GM18873 (cell line): ENCODE measurements around the gene TMEM214.
"Not testable (repeated sequence)": the region's sequence is repeated elsewhere in the genome, so short reads cannot be mapped to it uniquely, and the experiment has no call there.

Experiments
- ATAC-seq: cut with Tn5 transposase; IDR thresholded peaks from one replicate; pipeline ENCODE4 v1.9.1; 2021; ENCODE audit warnings: mild to moderate bottlenecking, moderate library complexity, moderate number of reproducible peaks; ENCODE audit not compliant: unreplicated experiment, low FRiP score

The TMEM214 gene

GRCh38 chr2:27065128-27065527, 32.4 kb downstream of the TMEM214 start:
- no peak for ATAC-seq

DNA sequence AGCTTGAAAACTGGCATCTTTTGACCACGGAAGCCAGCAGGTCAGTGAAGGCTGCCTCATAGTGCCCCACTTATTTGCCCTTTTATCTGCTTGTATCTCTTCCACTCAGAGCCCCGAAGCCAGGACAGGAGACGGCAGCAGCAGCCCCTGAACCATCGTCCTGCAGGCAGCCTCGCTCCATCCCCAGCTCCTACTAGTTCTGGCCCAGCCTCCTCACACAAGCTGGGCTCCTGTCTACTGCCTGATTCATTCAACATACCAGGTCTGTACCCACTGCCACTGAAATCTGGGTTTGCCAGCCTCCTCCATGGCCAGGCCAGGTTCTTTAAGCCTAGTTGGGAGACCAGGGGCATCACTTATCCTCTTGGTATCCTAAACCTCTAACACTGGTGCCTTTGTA, 34.6 kb downstream of the TMEM214 start:
- no peak for ATAC-seq

- ATAC-seq, result no peak
Measured at GRCh38 chr2:27069436-27069835, 36.7 kb downstream of the TMEM214 start.

DNA sequence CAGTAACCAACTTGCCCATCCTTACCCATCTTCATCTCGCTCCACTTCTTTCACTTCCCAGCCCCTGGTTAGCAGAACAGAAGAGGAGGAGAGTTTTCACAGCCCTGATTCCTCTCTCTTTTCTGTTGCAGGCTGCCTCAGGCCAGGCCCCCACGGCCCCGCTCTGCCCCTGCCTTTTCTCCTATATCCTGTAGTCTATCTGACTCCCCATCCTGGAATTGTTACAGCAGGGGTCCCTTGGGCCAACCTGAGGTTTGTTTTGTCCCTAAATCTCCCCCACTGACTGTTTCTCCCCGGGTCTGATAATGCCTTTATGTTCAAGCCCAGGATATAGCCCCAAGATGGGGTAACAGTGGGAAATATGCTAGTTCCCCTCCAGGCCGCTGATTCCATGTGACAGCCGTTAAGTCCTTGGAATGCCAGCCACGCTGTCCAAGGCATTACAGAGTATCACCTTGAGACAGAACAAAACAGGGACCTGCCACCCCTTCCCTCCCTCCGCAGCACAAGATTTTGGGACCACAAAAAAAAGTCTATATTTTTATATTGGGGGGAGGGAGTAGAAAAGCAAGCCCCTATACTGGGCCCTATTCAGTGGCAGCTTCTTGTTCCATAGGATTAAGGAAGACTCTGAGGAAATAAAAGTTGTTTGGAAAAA, 37.3 kb downstream of the TMEM214 start:
- no peak for ATAC-seq

DNA sequence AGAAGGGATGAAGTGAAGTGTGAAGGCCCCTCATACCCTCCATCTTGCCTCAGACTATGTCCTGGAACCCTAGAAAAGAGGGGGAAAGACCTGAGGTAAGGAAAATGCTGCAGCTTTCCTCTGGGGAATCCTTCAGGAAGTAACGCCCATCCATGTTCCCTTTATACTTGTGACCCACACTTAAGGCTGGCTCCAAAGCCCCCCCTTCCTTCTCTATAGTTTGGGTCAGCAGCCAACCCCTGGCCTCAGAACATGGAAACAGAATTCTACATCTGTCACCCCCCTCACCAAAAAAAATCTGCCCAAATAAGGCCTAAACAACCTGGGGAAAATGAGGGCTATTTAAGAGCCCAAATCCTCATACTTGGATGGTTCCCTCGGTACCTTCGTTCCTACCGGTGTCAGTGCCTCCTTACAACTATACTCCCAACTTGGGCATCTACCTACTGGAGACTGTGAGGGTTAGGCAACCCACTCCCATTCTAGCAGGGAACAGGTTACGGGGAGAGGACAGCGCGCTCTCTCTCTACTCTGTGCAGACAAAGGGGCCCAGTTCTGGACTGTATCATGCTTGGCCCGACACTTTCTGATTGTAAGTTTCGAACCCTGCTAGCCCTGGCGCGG, 38.0 kb downstream of the TMEM214 start:
- ATAC-seq, result no peak

DNA sequence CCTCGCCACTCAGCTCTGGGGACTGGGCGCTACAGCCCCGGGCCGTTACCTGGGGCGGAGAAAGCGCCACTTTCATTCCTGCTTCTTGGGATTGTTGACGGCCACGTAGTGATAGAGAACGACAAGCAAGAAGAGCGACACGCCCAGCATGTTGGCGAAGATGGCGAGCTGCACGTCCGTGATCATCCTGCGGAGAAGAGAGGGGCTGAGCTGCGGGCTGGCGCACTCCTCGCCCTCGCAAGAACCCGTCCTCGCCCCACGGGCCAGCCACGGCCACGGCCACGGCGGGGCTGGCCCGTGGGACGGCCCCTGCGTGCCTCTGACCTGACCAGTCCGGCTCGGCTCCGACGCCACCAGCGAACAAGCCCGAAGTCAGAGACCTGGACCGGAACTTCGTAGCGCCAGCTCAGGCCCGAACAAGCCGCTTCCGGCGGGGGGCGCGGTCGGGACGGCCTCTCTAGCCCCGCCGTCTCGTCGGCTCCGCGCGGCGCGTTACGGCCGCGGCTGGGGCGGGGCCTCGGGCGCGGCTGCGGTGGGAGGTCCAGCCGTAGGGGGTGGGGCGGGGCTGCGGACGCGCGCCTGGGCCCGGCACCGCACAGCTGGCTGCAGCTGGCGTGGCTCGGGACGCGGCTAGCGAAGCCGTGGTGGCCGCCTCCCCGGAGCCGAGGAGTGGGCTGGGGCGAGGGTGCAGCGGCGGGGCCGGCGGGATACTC, 38.7 kb downstream of the TMEM214 start, which contains the start of gene OST4:
Gene OST4 (minus strand): TSS at position 378 of the 713 bp plus-strand sequence.
- peak; percentile 73 for ATAC-seq

DNA sequence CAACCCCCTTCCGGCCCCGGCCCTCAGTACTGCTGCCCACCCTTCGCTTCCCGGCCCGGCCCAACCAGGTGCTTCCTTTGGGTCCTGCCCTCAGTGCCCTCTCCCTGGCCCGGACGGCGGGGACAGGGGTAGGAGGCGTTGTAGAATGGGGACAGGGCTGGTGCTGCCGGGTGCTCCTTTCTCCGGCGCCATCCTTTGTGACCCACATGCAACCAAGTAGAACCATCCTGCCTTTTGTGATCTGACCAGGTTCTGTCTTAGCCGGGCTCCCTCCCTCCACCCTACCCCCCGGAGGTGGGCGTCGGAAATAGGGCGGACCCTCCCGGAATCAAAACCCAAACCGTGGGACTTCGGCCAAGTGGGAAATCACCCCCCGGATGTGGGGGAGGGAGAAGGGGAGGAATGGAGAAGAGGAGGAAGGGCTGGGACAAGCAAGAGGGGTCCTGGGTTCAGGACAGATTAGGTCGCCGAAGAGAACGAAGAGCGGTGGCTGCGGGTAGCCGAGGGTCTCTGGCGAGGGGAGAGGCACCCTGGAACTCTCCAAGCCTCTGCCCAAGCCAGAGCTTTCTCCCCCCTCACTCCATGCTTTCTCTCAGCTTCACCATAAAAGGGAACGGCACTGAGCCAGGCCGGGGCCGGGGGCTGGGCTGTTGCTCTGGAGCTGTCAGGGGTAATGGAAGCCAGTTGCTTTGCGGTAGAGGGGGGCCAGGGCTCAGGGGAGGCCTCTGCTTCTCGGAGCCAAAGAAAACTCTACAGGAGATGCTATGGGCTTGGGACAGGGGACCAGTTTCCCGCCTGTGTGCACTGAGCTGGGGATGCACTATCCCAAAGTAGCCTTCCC, 39.4 kb downstream of the TMEM214 start:
- peak; percentile 21 for ATAC-seq

DNA sequence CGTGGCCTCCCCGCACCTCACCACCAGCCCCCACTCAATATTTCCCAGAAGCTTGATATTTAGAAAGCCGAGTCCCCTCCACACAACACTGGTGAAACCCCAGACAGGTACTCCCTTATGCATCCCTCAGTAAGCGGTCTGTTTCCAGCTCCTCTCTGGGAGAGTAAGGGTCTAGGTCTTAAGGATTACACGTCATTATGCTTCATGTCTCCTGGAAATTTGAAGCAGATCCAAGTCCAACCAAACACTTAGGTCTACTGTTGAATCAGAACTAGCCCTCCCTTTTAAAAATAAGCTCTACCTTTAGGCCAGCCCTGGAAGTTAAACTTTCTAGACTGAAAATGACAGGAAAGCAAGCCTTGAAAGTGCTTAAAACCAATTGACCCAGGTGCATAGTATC, 40.2 kb downstream of the TMEM214 start:
- ATAC-seq, result no peak

DNA sequence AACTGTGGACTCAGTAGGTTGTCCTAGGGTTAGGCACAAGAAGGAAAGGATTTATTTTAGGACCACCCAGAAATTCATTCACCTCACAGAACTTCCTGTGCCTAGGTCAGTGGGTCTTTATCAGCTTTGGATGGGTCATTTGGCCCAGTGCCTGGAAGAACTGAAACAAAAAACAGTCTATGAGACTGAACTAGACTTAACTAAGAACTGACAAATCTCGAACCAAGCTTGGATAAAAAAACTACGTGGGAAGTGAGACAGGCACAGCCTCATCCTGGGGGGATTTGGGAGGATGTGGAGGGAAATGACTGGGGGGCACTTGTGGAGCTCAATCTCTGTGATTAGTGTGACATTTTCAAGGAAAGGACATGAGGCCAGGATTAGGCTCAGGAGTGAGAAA, 41.0 kb downstream of the TMEM214 start:
- ATAC-seq, result no peak

DNA sequence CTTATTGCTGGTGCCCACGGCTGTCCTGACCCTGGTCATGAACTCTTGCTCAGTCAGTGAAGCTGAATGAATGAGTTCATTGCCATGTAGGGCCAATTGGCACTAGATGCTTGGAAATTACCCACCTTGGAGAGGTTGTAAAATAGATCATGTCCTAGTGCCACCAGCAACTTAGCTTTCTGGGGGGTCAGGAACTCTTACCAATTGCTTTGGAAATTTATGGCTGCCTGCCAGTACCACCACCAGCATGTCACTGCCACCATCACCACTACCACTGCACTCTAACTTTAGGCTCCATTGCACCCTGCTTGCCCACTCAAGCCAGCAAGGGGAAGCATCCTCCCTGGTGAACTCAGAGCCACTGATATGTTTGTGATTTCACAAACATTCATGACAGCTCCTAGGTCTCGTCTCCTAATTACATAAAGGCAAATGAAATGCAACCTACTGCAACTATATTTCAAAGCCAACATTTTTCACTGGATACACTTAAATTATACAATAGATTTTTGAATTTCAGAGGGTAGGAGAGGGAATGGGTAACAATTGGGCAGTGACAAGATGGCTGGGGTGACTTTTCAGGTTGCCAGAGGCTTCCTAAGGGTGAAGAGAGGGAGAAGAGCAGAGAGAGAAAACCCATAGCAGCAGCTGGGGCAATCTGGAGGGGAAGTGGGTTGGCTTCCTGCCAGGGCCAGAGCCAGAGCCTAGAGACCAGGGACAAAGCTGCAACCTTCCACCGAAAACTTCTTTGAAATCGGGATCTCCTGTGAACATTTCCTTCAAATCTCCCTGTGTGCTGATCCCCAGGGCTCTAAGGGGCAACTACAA, 42.2 kb downstream of the TMEM214 start:
- ATAC-seq, result no peak

- not testable (repeated sequence) for ATAC-seq
Measured at GRCh38 chr2:27075566-27075871, 42.8 kb downstream of the TMEM214 start.

DNA sequence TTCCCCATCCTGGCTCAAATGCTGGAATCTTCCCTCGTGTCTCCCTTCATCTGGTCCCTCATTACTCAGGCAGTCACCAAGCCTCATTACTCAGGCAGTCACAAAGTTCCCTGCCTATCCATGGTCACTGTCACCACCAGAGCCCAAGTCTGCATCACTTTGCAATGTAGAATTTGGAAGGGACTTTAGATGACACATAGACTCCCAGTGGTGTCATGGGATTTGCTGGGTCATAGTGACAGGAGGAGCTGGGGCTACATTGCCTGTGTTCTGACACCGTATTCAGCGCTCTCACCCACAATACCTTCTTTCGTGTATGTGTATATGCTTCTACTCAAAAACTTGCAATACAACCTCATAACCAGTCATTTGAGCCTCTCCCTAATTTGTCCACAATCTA, 43.6 kb downstream of the TMEM214 start:
- no peak for ATAC-seq

DNA sequence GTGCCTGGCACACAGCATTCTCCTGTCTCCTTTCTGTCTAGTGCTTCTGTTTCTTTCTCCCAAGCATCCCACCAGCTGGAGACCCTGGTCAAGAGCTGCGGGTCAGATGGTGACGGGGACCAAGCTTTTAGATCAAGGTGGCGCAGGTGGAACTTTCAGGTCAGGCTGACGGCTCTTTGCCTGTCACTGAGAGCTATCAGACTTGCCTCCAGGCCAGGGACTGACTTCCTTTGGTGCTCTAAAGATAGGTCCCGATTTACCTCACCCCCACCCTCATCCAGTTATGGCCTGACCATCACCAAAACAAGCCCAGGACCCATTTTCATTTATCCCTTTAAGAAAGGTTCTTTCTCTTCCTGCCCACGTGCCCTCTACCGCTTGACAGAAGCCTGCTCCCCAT, 44.5 kb downstream of the TMEM214 start:
- no peak for ATAC-seq

DNA sequence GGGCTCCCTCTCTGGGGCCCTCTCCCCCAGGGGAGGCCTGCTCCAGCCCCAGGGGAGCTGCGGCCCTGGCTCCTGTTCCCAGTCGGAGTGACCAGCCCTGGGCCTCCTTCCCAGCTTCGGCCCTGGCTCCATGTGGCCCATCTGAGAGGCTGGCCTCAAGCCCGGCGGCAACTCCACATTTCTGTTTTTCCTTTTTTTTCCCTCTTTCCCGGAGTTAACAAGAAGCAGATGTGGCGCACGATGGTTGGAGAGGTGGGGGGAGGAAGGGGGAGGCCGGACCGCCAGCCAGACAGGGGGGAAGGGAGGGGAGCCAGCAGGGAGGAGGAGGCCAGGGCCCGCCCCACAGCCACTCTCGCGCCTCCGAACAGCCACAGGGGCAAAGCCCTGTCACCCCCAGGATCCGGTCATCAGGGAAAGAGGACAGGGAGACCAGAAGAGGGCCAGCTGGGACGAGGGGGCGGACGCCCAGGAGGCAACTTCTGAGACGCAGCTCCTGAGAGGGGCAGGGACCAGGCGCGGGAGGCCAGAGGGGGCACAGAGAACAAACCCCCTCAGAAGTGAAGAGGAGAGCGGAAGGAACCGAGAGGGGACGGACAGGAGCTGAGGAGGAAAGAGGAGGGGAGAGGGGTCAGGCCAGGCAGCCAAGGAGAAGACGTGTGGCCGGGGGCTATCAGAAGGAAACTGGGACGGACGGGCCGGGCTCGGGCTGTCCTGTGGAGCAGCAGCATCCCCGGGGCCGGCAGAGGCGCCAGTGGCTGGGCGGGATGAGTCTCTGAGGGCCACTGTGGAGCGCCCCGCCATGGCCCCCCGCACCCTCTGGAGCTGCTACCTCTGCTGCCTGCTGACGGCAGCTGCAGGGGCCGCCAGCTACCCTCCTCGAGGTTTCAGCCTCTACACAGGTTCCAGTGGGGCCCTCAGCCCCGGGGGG, 45.8 kb downstream of the TMEM214 start, which contains the start of gene EMILIN1:
Gene EMILIN1 (plus strand): TSS at position 349 of the 928 bp plus-strand sequence. CDS start 451 bp downstream, at position 800.
- ATAC-seq, result no peak

DNA sequence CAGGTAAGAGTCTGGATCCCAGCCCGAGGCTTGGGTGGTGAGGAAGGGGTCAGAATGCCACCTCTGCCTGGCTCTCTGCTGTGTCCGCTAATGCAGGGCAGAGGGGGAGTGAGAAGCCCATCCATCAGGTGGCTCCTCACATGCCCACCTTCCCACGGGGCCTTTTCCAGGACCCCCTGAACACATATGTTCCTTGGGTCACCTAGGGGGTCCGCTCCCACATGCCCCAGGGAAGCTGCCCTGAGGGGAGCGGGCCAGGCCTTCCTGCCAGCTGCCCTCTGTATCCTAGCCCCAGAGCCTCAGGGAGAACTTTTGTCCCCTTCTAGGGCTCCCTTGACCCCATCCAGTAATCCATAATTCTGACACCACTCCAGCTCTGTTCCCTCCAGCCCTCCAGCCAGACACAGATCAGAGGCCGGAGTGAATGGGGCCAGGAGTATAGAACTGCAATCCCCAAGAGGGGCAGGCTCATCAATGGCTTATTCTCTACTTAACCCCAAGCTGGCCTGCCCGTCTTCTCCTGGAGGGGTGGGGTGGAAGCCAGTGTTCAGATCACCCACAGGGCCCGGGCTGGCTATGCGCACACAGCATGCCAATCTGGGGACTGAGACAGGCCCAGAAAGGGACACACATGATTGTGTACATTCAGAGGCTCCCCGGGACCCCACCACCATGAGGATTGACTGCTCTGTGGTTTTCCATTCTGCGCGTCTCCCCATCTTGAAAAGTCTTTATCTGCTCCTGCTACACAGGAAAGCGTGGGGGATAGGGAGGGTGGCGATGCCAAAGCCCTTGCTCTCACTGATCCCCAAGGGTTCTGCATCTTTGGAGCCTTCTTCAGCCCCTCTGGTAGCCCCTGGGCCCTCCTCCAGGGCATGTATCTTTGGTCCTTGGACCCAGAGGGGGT, 46.7 kb downstream of the TMEM214 start:
- no peak for ATAC-seq

DNA sequence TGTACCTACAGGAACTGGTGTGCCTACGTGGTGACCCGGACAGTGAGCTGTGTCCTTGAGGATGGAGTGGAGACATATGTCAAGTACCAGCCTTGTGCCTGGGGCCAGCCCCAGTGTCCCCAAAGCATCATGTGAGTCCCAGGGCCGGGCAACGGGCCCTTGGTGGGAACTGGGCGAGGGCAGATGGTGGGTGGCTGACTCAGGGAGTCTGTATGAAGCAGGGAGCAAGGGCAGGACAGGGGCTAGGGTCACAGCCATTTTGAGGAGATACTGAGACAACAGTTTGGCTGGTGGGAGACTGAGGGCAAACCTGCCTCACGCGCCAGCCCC, 47.3 kb downstream of the TMEM214 start:
- no peak for ATAC-seq

GRCh38 chr2:27080603-27080936, 47.8 kb downstream of the TMEM214 start:
- no peak for ATAC-seq
